Muscle layer of colon (tissue), 2 donors: ENCODE measurements around the gene PIH1D1.

Source experiments
- H3K27ac ChIP-seq: one replicate; pipeline ENCODE4 v1.7.0; 2013; ENCODE audit warnings: low read depth, mild to moderate bottlenecking, low read length, moderate library complexity
- H3K27me3 ChIP-seq, 2 donors: one replicate each; pipeline ENCODE4 v1.7.0; 2013; ENCODE audit warnings: low read length in 2 of 2, mild to moderate bottlenecking in 2 of 2; ENCODE audit not compliant: insufficient read depth in 2 of 2, control insufficient read depth in 1 of 2
- H3K36me3 ChIP-seq: one replicate; pipeline ENCODE4 v1.7.0; 2013; ENCODE audit warnings: mild to moderate bottlenecking, low read length; ENCODE audit not compliant: insufficient read depth
- H3K4me1 ChIP-seq: one replicate; pipeline ENCODE4 v1.7.0; 2013; ENCODE audit warnings: mild to moderate bottlenecking, low read length; ENCODE audit not compliant: insufficient read depth
- H3K4me3 ChIP-seq, 2 donors: one replicate each; pipeline ENCODE4 v1.7.0; 2013; ENCODE audit warnings: low read length in 2 of 2, low read depth in 1 of 2, mild to moderate bottlenecking in 1 of 2, moderate library complexity in 1 of 2
- H3K9ac ChIP-seq: one replicate; pipeline ENCODE4 v1.7.0; 2013; ENCODE audit warnings: low read length
- H3K9me3 ChIP-seq: one replicate; pipeline ENCODE4 v1.7.0; 2013; ENCODE audit warnings: mild to moderate bottlenecking, low read length
- donor health status: abdominal sarcoma.
- donor health status: Adenocarcinoma of cecum.

Gene PIH1D1

DNA sequence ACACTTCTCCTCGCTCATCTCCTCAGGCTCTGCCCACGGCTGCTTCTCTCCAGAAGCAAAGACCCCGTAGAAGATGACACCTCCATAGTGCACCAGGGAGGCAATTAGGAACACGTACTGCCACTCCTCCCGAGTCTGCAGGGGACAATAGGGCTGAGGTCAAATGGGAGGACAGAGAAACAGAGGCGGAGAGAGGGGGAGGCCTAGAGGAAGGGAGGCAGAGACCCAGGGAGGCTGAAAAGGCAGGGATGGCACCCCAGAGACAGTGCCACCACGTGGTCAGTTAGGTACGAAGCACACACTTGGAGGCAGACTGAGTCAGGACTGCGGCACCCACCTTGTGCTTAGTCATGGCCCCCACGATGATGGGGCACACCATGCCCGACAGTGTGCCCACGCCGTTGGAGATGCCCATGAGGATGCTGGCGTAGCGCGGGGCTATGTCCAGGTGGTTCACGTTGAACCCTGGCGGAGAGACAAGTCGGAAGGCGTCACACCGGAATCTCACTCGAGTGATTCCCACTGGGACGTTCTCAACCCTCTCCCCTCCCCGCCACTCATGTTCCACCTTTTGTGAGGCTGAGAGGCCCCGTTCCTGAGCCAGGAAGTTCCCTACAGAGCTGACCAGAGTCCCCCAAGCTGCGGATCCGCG lies 20.8 kb downstream of the PIH1D1 start:
- Histone ChIP-seq H3K27ac (no peak overlapping the region), H3K9me3 (no peaks in the 10 kb centered on the region), H3K27me3 (peaks cover 55 to 95% of the 10 kb centered on the region in 2 donors), H3K4me3 (no peak overlapping the region), H3K9ac (no peak overlapping the region), H3K4me1 (peaks cover 8% of the 10 kb centered on the region), H3K36me3 (no peaks in the 10 kb centered on the region)

DNA sequence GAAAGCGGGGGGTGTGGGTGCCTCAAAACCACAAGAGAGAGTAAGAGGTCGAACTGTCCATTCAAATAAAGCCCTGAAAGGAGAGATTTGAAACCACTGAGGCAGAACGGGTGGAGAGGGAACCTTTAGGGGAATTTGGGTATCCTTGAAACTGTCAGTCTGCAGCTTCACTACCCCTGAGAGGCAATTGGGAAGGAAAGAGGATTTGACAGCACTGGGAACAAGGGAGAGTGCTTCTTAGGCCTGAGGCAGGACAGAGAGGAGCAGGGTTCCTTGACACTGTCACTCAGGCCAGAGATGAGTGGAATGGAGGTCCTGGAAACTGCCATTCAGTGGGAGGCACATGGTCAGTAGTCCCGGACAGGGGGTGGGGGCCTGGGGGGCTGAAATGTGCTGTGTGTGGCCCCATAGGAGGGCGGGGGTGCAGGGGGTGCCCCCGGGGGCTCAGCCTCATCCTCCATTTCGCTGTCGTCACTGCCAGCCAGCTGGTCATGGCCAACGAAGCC lies 21.4 kb downstream of the PIH1D1 start:
- H3K36me3 ChIP-seq = no peaks in the 10 kb centered on the region
- H3K27me3 ChIP-seq = peaks cover 59 to 95% of the 10 kb centered on the region in 2 donors
- no peaks in the 10 kb centered on the region for H3K9me3 ChIP-seq
- no peak overlapping the region for H3K9ac ChIP-seq
- H3K4me3 ChIP-seq = no peak overlapping the region
- no peak overlapping the region for H3K27ac ChIP-seq
- peaks cover 8% of the 10 kb centered on the region for H3K4me1 ChIP-seq

DNA sequence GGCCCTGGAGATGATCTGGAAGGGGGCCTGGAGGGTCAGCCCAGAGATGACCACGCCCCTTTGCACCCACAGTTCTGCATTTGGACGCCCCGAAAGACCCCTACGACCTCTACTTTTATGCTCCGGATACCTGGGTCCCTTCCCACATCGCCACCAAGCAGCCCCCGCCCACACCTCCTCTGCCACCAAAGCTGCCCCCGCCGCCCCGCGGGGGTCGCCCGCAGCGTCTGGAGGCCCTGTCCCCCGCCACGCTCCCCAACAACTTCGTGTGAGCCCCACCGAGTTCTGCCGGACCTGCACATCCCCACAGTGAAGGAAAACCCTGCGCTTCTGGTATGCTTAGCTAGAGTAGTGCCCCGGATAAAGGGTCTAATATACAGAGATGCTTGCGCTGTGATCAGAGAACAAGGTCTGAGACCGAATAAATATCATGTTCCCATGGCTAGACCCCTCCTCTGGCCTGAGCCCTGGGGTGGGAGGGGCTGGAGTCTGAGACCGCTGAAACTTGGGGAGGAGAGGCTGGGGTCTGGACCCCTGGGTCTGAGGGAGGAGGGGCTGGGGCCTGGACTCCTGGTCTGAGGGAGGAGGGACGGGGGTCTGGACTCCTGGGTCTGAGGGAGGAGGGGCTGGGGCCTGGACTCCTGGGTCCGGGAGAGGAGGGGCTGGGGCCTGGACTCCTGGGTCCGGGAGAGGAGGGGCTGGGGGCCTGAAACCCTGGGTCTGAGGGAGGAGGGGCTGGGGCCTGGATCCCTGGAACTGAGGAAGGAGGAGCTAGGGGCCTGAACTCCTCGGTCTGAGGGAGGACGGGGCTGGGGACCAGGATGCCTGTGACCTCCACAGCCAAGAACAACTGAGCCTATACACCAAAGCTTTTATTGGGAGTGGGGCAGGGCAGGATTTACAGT lies 22.8 kb downstream of the PIH1D1 start:
- H3K9ac ChIP-seq = no peak overlapping the region
- H3K36me3 ChIP-seq = no peaks in the 10 kb centered on the region
- H3K27me3 ChIP-seq = peaks cover 48 to 95% of the 10 kb centered on the region in 2 donors
- no peaks in the 10 kb centered on the region for H3K9me3 ChIP-seq
- no peak overlapping the region for H3K27ac ChIP-seq
- H3K4me1 ChIP-seq = peaks cover 8% of the 10 kb centered on the region
- H3K4me3 ChIP-seq = no peak overlapping the region

DNA sequence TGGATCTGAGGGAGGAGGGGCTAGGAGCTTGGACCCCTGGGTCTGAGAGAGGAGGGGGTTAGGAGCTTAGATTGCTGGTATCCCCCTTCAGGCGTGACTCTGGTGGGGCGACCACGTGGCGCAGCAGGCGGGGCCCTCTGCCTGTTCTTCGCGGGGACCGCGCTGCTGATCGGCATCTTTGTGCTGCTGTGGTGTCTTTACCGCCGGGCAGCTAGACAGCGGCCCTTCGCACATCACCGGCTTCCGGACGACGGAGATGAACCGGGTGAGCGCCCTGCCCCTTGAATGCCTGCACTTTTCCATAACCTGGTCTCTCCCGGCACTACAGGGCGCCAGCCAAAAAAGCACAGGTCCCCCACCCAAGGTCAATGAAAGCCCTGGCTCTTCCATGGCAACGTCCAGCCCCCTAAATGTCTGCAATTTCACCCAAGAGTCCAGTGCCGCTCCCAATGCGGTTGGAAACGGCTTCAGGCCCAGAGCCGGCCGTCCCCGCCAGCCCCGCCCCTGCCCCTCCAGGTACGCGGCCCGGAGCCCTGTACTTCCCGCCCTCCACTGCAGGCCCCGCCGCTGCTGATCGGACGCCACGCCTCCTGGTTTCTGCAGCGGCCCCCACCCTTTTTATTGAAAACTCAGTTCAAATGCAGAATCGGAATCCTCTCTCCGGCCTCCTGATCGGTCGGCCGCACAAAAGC lies 23.6 kb downstream of the PIH1D1 start:
- no peak overlapping the region for H3K9ac ChIP-seq
- no peaks in the 10 kb centered on the region for H3K36me3 ChIP-seq
- no peak overlapping the region for H3K27ac ChIP-seq
- no peak overlapping the region for H3K4me3 ChIP-seq
- peaks cover 9% of the 10 kb centered on the region for H3K4me1 ChIP-seq
- H3K27me3 ChIP-seq = peaks cover 47 to 95% of the 10 kb centered on the region in 2 donors
- H3K9me3 ChIP-seq = no peaks in the 10 kb centered on the region

DNA sequence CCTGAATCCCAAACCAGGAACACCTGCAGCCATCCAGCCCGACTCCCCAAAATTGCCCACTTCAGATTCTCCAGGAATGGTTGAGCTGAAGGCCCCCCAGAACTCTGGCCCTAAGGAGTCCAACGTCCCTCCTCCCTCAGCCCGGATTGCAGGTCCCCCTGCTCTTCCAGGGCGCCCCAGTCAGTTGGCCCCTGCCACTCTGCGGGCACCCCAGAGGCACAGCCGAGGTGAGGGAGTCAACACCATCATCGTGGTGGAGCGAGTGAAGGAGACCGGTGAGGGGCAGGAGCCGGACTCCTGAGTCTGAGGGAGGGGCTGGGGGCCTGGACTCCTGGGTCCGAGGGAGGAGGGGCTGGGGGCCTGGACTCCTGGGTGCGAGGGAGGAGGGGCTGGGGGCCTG lies 24.3 kb downstream of the PIH1D1 start:
- no peaks in the 10 kb centered on the region for H3K36me3 ChIP-seq
- peaks cover 54 to 95% of the 10 kb centered on the region in 2 donors for H3K27me3 ChIP-seq
- no peak overlapping the region for H3K27ac ChIP-seq

DNA sequence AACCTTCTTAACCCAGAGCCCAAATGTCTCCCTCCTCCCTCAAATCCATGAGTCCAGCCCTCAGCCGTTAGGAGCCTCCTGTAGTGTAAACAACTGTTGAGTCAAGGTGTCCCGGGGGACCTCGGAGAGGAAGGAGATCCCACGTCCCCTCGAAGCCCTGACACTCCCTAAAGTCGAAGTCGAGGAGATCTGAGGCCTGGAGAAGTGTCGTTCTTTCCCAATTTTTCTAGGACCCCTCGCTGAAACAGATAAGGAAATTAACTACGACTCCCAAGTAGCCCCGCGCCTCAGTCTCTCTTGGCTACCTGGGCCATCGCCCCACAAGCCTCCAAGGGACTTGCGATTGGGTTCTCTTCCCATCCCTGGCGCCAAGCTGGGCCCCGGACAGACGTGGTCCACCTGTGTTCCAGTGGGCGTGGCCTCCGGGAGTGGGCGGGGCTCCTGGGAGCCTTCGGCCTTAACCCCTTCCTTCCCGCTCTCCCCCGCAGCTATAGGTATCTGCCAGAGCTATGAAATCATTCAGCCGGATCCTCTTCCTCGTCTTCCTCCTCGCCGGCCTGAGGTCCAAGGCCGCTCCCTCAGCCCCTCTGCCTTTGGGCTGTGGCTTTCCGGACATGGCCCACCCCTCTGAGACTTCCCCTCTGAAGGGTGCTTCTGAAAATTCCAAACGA lies 25.6 kb downstream of the PIH1D1 start:
- no peak overlapping the region for H3K9ac ChIP-seq
- no peaks in the 10 kb centered on the region for H3K9me3 ChIP-seq
- no peak overlapping the region for H3K27ac ChIP-seq
- no peaks in the 10 kb centered on the region for H3K36me3 ChIP-seq
- peaks cover 59 to 93% of the 10 kb centered on the region in 2 donors for H3K27me3 ChIP-seq
- peaks cover 19% of the 10 kb centered on the region for H3K4me1 ChIP-seq
- H3K4me3 ChIP-seq = no peak overlapping the region

More for the DNA sequence above, 24.3 kb downstream of the PIH1D1 start:
- Histone ChIP-seq H3K9me3 (no peaks in the 10 kb centered on the region), H3K4me1 (peaks cover 14% of the 10 kb centered on the region), H3K4me3 (no peak overlapping the region), H3K9ac (no peak overlapping the region)

DNA sequence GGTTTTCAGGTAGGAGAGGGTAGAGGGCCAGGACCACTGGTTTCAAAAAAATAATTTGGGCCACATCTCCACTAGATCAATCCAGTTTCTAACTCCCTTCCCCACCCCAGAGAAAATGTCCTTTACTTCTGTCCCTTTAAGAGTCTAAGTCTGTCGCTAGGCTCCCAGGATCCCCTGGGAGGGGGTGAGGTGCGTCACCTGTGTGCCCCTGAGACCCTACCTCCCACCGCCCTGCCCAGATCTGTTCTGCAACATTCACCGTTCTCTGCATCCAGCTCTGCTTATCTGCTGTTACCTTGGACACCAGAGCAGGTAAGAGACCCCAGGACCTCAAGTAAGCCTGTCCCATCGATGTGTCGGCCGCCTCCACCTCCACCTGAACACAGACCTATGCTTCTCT lies 26.4 kb downstream of the PIH1D1 start, which contains the start of gene GFY:
Gene GFY, plus strand, starts transcription at position 211 of the 400 bp plus-strand sequence. CDS start 1,043 bp downstream, outside the sequence.
- Histone ChIP-seq H3K4me1 (peaks cover 19% of the 10 kb centered on the region), H3K4me3 (no peak within 1 kb of the TSS), H3K9me3 (no peaks in the 10 kb centered on the region), H3K27ac (no peak within 1 kb of the TSS), H3K36me3 (no peaks in the 10 kb centered on the region), H3K9ac (no peak within 1 kb of the TSS), H3K27me3 (peaks cover 67 to 92% of the 10 kb centered on the region in 2 donors)

DNA sequence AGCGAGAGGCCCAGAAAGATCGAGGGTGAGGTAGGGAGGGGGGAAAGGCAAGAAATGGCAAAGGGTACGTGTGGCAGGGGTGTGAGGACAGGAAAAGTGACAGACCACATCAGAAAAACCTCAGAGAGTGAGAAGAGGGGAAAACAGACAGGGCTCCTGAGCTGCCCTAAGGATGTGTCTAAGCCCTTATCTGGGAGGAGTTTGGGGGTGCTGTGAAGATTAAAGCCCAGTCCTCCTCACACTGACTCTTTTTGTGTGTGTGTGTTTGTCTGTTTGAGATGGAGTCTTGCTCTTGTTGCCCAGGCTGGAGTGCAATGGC lies 27.7 kb downstream of the PIH1D1 start:
- Histone ChIP-seq H3K4me1 (peaks cover 19% of the 10 kb centered on the region), H3K27me3 (peaks cover 74 to 97% of the 10 kb centered on the region in 2 donors)

DNA sequence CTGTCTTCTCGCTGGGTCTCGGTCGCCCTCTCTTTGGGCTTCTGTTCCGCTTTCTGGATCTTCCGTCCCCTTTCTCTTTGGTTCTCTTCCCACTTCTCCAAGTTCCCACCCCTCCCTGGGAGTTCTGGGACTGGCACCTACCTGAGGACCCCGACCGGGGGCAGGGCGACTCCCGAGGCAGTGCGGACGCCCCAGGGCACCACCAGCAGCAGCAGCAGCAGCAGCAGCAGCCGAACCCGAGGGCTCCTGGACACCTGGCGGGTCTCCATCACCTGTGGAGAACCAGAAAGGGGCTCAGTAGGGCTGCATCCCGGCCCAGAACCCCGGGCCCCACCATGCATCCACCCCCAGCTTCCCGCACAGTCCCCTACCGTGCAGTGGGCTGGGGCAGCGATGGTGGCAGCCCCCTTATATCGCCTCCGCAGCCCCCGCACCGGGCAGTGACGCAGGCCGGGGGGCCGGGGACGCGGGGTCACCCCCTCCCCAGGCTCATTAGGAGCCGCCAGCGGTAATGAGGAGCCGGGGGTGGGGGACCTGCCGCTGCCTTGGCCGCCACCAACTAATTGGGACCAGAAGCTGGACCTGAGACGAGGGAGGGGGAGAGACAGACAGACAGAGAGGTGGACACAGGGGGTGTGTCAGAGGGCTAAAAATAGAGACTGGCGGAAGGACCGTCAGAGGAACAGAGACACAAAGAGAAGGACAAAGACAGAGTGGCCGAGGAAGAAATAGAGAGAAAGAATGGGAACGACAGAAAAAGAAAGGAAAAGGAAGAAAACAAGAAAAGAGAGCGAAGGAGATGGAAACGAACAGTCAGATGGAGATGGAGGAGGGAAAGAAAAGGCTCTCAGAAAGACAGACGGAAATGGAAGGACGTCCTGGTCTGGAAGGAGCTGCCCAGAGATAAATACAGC lies 28.3 kb downstream of the PIH1D1 start, which contains the start of gene PTH2:
Gene PTH2, minus strand, starts transcription at position 371 of the 914 bp plus-strand sequence. Its CDS starts 102 bp downstream, at position 269.
- H3K4me1 ChIP-seq = peaks cover 16% of the 10 kb centered on the region
- H3K9ac ChIP-seq = no peak within 1 kb of the TSS
- no peak within 1 kb of the TSS for H3K4me3 ChIP-seq
- no peaks in the 10 kb centered on the region for H3K9me3 ChIP-seq
- H3K27me3 ChIP-seq = peaks cover 74 to 93% of the 10 kb centered on the region in 2 donors
- no peaks in the 10 kb centered on the region for H3K36me3 ChIP-seq
- no peak within 1 kb of the TSS for H3K27ac ChIP-seq

More for the DNA sequence above, 27.7 kb downstream of the PIH1D1 start:
- Histone ChIP-seq H3K27ac (no peak overlapping the region), H3K4me3 (no peak overlapping the region), H3K36me3 (no peaks in the 10 kb centered on the region), H3K9ac (no peak overlapping the region), H3K9me3 (no peaks in the 10 kb centered on the region)

DNA sequence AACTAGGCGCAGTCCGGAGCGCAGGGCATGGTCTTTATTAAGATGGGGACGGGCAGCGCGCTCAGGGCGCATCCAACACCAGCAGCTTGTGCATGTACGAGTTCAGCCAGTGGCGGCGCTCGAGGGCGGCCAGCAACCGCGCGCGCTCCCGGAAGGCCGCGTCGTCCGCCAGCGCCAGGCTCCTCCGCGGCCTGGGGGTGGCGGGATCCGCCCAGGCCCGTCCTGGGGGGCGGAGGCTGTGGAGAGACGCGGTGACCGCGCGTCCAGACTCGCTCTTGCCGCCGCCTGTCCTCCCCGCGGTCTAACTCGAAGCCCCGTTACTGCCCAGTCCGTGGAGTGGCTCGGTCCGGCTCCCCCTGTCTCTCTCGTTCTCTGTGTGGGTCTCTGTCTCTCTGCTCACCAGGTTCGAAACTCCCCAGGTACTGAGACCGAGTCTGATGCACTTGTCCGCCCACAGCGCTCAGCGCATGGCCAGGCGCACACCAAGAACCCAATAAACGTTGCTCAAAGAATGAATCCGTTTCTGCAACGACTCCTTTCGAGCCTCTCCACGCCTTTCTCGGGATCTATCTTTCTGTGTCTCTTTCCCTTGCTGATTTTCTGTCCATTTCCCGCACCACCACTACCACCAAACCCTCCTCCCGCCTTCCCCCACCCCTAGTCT lies 29.1 kb downstream of the PIH1D1 start:
- no peak overlapping the region for H3K27ac ChIP-seq
- H3K9me3 ChIP-seq = no peaks in the 10 kb centered on the region
- no peak overlapping the region for H3K4me3 ChIP-seq
- H3K27me3 ChIP-seq = peaks cover 69 to 85% of the 10 kb centered on the region in 2 donors
- no peaks in the 10 kb centered on the region for H3K36me3 ChIP-seq
- H3K4me1 ChIP-seq = peaks cover 11% of the 10 kb centered on the region
- no peak overlapping the region for H3K9ac ChIP-seq
